ENCODE results near the gene RUBCN. TPM values are rescaled to one million over a fixed set of nuclear protein-coding genes. Genes with fewer than 3 reads are reported as not detected.
"Not testable (repeated sequence)": the region's sequence is repeated elsewhere in the genome, so short reads cannot be mapped to it uniquely, and the experiment has no call there.

The RUBCN gene
- total RNA-seq, 1 experiment from 2014 or later = 25.6 TPM

DNA sequence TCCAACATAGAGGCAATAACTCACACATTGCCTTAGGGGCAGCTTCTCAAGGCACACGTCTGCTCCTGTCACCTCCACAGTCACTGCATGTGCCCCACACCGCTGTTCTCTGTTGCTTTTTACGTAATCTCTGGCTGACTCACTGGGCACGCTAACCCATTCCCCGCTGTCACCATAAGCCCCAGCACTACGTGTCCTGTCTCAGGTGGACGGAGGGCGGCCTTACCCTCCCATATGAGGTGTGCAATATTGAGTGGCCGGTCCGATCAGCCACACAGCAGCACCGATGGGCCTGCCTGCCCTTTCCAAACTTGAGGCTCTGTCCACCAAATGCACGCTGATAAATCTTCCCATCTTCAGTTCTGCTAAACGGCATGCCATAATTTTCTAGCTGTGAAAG, 115.2 kb downstream of the RUBCN start:
- H3K4me3 ChIP-seq (ENCODE audit: low read depth, low read length, poor library complexity, severe bottlenecking); H3K27ac ChIP-seq (ENCODE audit: low read depth, low read length, poor library complexity, severe bottlenecking); H3K4me1 ChIP-seq (ENCODE audit: insufficient read depth, low read length, poor library complexity, severe bottlenecking); POLR2A ChIA-PET (ENCODE audit: low non-redundant PET); CTCF ChIA-PET; H3K27me3 ChIP-seq (replicated peaks; ENCODE audit: insufficient read depth, low read depth, low read length, poor library complexity); BruUV-seq (replicated peaks); H3K9me3 ChIP-seq (ENCODE audit: low read depth, low read length, poor library complexity, severe bottlenecking); intact Hi-C loops (cut with micrococcal nuclease; ENCODE audit: unreplicated experiment); DNase-seq (ENCODE audit: low spot score): not testable (repeated sequence)
- peaks cover 30% of the 10 kb centered on the region for H3K36me3 ChIP-seq (ENCODE audit: insufficient read depth, low read length, poor library complexity, severe bottlenecking)

Other genes with a start within 250 kb of the RUBCN start
- gene BDH1, start 180.9 kb downstream of the RUBCN start, total RNA-seq (2021) = 57.6 and 62.1 TPM in 2 replicates
- gene FYTTD1, start 13.0 kb upstream of the RUBCN start, total RNA-seq (2021) = 89.7 and 93.8 TPM in 2 replicates
- gene LRCH3, start 54.4 kb upstream of the RUBCN start, total RNA-seq (2021) = 67.8 and 71.8 TPM in 2 replicates
- 1,052 and 1,102 TPM in 2 replicates for gene RPL35A, start 213.3 kb upstream of the RUBCN start, total RNA-seq (2021)
- 15.9 and 17.4 TPM in 2 replicates for gene LMLN, start 223.3 kb upstream of the RUBCN start, total RNA-seq (2021)